OCI-LY7 (cell line): ENCODE measurements around the gene CPNE4.
"Not testable (repeated sequence)": the region's sequence is repeated elsewhere in the genome, so short reads cannot be mapped to it uniquely, and the experiment has no call there.

Source experiments
- CTCF ChIP-seq: fragments of 200-600 bp; sonication (generic); conservative IDR thresholded peaks from 2 replicates; pipeline ENCODE4 v1.5.1; 2014; ENCODE audit warnings: mild to moderate bottlenecking, antibody characterized with exemption, low read length, moderate library complexity, mixed read lengths
- EZH2phosphoT487 ChIP-seq: fragments of 200-600 bp; sonication (generic); IDR thresholded peaks from 2 replicates; pipeline ENCODE4 v1.6.1; 2018; ENCODE audit warnings: low read depth, borderline replicate concordance, mild to moderate bottlenecking, mixed run types, antibody characterized with exemption, low read length, moderate library complexity, mixed read lengths

GRCh38 chr3:131486545-131486944, 548.3 kb downstream of the CPNE4 start:
- TF ChIP-seq CTCF, EZH2phosphoT487: not testable (repeated sequence)
